ENCODE results near the gene CROCC.

CROCC gene

DNA sequence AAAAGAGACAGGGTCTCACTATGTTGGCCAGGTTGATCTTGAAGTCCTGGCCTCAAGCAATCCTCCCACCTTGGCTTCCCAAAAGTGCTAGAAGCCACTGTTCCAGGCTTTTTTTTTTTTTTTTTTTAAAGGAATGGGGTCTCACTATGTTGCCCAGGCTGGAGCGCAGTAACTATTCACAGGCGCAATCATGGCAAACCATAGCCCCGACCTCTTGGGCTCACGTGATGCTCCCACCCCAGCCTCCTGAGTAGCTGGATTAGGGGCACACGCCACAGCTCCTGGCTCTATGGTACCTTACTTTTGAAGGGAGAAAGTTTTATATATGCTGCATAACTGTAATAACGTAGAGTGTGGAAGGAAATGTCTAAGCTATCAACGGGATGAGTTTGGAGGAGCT lies 95.7 kb downstream of the CROCC start:
- DNase-seq = no peak

DNA sequence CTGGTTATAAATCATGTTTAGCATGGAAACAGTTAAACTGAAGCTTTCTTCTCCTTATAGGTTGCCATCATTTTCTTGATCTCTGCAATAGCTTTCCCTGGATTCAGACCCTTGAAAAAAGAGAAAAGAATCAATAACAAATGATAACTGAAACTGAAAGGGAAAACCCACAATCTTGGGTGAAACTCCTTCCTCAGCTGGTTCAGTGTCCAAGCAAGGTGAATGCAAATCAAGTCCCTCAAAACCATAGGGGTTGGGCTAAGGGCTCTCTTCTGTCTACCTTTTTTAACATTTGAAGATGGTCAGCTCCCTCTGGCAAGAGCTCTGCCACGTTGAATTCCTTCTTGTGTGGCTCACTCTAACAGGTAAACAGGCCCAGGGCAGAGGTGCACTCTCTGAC lies 97.1 kb downstream of the CROCC start:
- no peak for DNase-seq

DNA sequence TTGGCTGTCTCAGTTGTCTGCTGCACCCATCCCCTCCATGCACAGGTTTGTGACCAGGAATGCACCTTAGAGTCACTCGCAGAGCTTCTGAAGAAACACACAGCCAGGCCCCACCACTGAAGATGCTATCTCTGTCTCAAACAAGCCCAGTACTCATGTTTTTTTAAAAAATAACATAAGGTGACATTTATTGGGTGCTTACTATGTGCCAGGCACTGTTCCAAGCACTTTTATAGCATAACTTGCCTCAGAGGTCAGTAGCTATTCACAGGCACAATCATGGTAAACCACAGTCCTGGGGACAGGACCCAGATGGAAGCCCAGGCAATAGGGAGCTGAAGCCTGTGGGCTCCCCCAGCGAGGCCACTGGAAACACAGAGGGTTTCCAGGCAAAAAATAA lies 98.8 kb downstream of the CROCC start:
- DNase-seq = no peak

DNA sequence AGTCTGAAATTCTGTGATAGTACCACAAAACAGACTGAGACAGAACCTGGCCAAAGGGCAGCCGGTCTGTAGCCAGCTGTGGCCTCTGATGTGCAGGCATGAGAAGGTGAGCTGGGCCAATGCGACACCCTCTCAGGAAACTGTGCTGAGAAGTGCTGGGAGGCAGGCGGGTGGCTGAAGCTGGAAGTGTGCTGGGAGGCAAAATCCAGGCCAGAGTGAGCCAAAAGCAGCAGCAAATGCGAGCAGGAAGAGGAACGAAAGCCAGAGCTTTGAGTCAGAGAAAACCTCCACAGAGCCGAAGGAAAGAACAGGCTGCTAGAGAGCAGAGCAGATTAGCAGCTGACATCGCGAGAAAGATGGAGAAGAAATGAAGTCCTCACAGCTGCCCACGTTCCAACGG lies 100.2 kb downstream of the CROCC start:
- no peak for DNase-seq
